HG03064 (cell line): ENCODE measurements around the gene IFT27.
"Not testable (repeated sequence)": the region's sequence is repeated elsewhere in the genome, so short reads cannot be mapped to it uniquely, and the experiment has no call there.

Experiments used
- ATAC-seq: cut with Tn5 transposase; IDR thresholded peaks from one replicate; pipeline ENCODE4 v1.9.1; 2021; ENCODE audit warnings: low read depth; ENCODE audit not compliant: unreplicated experiment

Gene IFT27

GRCh38 chr22:36765943-36766450, 9.9 kb downstream of the IFT27 start:
- ATAC-seq, result no peak

GRCh38 chr22:36765131-36765942, 10.6 kb downstream of the IFT27 start:
- no peak for ATAC-seq

GRCh38 chr22:36764641-36765040, 11.3 kb downstream of the IFT27 start:
- no peak for ATAC-seq

GRCh38 chr22:36764060-36764459, 11.9 kb downstream of the IFT27 start:
- ATAC-seq, result no peak

- no peak for ATAC-seq
Measured at GRCh38 chr22:36763576-36763975, 12.3 kb downstream of the IFT27 start.

- no peak for ATAC-seq
Measured at GRCh38 chr22:36762687-36763260, 13.1 kb downstream of the IFT27 start.

GRCh38 chr22:36761553-36762240, 14.2 kb downstream of the IFT27 start:
- no peak for ATAC-seq

- ATAC-seq, result no peak
Measured at GRCh38 chr22:36760786-36761185, 15.1 kb downstream of the IFT27 start.

GRCh38 chr22:36759481-36760159, 16.3 kb downstream of the IFT27 start:
- ATAC-seq, result no peak

GRCh38 chr22:36758792-36759271, 17.1 kb downstream of the IFT27 start:
- ATAC-seq, result no peak

- ATAC-seq, result no peak
Measured at GRCh38 chr22:36757668-36758211, 18.2 kb downstream of the IFT27 start.

- no peak for ATAC-seq
Measured at GRCh38 chr22:36756746-36757655, 18.9 kb downstream of the IFT27 start.

- ATAC-seq, result no peak
Measured at GRCh38 chr22:36756031-36756430, 19.9 kb downstream of the IFT27 start.

- ATAC-seq, result no peak
Measured at GRCh38 chr22:36755316-36755715, 20.6 kb downstream of the IFT27 start.

- ATAC-seq, result not testable (repeated sequence)
Measured at GRCh38 chr22:36754881-36755280, 21.0 kb downstream of the IFT27 start.

GRCh38 chr22:36753916-36754315, 22.0 kb downstream of the IFT27 start:
- ATAC-seq, result no peak

- no peak for ATAC-seq
Measured at GRCh38 chr22:36753120-36753802, 22.7 kb downstream of the IFT27 start.

- ATAC-seq, result no peak
Measured at GRCh38 chr22:36746375-36746970, 29.4 kb downstream of the IFT27 start.
